Nephron (organoid): ENCODE measurements around the gene CDH4.

Source experiments
- H3K27ac Mint-ChIP-seq, 3 experiments: 2 replicates each; pipeline ENCODE4 v1.8.0; 2020; ENCODE audit warnings: mixed read lengths in 3 of 3, mild to moderate bottlenecking in 2 of 3, moderate library complexity in 1 of 3
- H3K27me3 Mint-ChIP-seq: 2 replicates; pipeline ENCODE4 v1.8.0; 2021; ENCODE audit warnings: low read depth, mild to moderate bottlenecking, moderate library complexity, mixed read lengths
- H3K36me3 Mint-ChIP-seq: 2 replicates; pipeline ENCODE4 v1.8.0; 2020; ENCODE audit warnings: low read depth, mixed read lengths
- H3K4me1 Mint-ChIP-seq: 2 replicates; pipeline ENCODE4 v1.8.0; 2020; ENCODE audit warnings: mixed read lengths
- H3K4me3 Mint-ChIP-seq, 3 experiments: 2 replicates each; pipeline ENCODE4 v1.8.0; 2020; ENCODE audit warnings: mild to moderate bottlenecking in 3 of 3, mixed read lengths in 3 of 3, moderate library complexity in 2 of 3
- H3K9me3 Mint-ChIP-seq: 2 replicates; pipeline ENCODE4 v1.8.0; 2020; ENCODE audit warnings: mixed read lengths
- CTCF ChIP-seq, 3 experiments: fragments of 200-600 bp; sonication (generic); IDR thresholded peaks; one replicate each; pipeline ENCODE4 v1.5.0; 2021; ENCODE audit warnings: antibody characterized with exemption in 3 of 3; ENCODE audit not compliant: unreplicated experiment in 3 of 3

CDH4 gene

GRCh38 chr20:61332016-61332975 lies 80.2 kb downstream of the CDH4 start:
- H3K4me3 Mint-ChIP-seq, result no peak overlapping the region
- no peak overlapping the region for H3K27ac Mint-ChIP-seq
- H3K36me3 Mint-ChIP-seq, result no peaks in the 10 kb centered on the region
- no peak for TF ChIP-seq CTCF (IDR thresholded peaks at IDR 0.05; ENCODE audit: unreplicated experiment in 3 of 3)
- no peaks in the 10 kb centered on the region for H3K9me3 Mint-ChIP-seq
- peaks cover 25% of the 10 kb centered on the region for H3K27me3 Mint-ChIP-seq
- no peaks in the 10 kb centered on the region for H3K4me1 Mint-ChIP-seq

- Mint-ChIP-seq H3K9me3 (no peaks in the 10 kb centered on the region), H3K4me1 (no peaks in the 10 kb centered on the region)
- no peak for TF ChIP-seq CTCF (IDR thresholded peaks at IDR 0.05; ENCODE audit: unreplicated experiment in 3 of 3)
Observed at GRCh38 chr20:61333484-61334108, 81.5 kb downstream of the CDH4 start.

GRCh38 chr20:61340157-61340556 lies 88.1 kb downstream of the CDH4 start:
- no peak overlapping the region for H3K4me3 Mint-ChIP-seq
- no peak for TF ChIP-seq CTCF (IDR thresholded peaks at IDR 0.05; ENCODE audit: unreplicated experiment in 3 of 3)
- peaks cover 24% of the 10 kb centered on the region for H3K27me3 Mint-ChIP-seq

More at GRCh38 chr20:61333484-61334108, 81.5 kb downstream of the CDH4 start:
- H3K36me3 Mint-ChIP-seq, result no peaks in the 10 kb centered on the region
- H3K27me3 Mint-ChIP-seq, result peaks cover 32% of the 10 kb centered on the region
- H3K4me3 Mint-ChIP-seq, result no peak overlapping the region
- H3K27ac Mint-ChIP-seq, result no peak overlapping the region

GRCh38 chr20:61341605-61342004 lies 89.5 kb downstream of the CDH4 start:
- Mint-ChIP-seq H3K4me3 (no peak overlapping the region), H3K27me3 (peaks cover 21% of the 10 kb centered on the region), H3K27ac (no peak overlapping the region), H3K4me1 (no peaks in the 10 kb centered on the region), H3K9me3 (peaks cover 6% of the 10 kb centered on the region), H3K36me3 (peaks cover 4% of the 10 kb centered on the region)
- TF ChIP-seq CTCF (IDR thresholded peaks at IDR 0.05; ENCODE audit: unreplicated experiment in 3 of 3), result no peak

More at GRCh38 chr20:61340157-61340556, 88.1 kb downstream of the CDH4 start:
- Mint-ChIP-seq H3K9me3 (no peaks in the 10 kb centered on the region), H3K4me1 (no peaks in the 10 kb centered on the region), H3K27ac (no peak overlapping the region), H3K36me3 (peaks cover 4% of the 10 kb centered on the region)

- Mint-ChIP-seq H3K27ac (no peak overlapping the region), H3K4me3 (no peak overlapping the region), H3K36me3 (peaks cover 4% of the 10 kb centered on the region), H3K4me1 (no peaks in the 10 kb centered on the region), H3K27me3 (peaks cover 26% of the 10 kb centered on the region), H3K9me3 (peaks cover 11% of the 10 kb centered on the region)
- no peak for TF ChIP-seq CTCF (IDR thresholded peaks at IDR 0.05; ENCODE audit: unreplicated experiment in 3 of 3)
Observed at GRCh38 chr20:61343934-61344333, 91.9 kb downstream of the CDH4 start.
